Right atrium auricular region (tissue), 2 donors: ENCODE measurements around the gene WDR37. TPM values are rescaled to one million over a fixed set of nuclear protein-coding genes. Genes with fewer than 3 reads are reported as not detected.

ENCODE experiments used
- DNase-seq: peaks from one replicate; pipeline ENCODE4 v3.0.0-alpha.2; 2019; ENCODE audit warnings: low spot score
- H3K27ac ChIP-seq, 2 donors: fragments of 200-600 bp; sonication (generic); 1 replicate in 1 of 2; 2 replicates in 1 of 2; pipeline ENCODE4 v1.5.1; 2016 to 2019
- H3K27me3 ChIP-seq, 2 donors: fragments of 200-600 bp; sonication (generic); one replicate each; pipeline versions ENCODE4 v1.5.1 to v1.6.0; 2017 to 2019
- H3K36me3 ChIP-seq: fragments of 200-600 bp; sonication (generic); one replicate; pipeline ENCODE4 v1.5.1; 2016
- H3K4me1 ChIP-seq, 2 donors: fragments of 200-600 bp; sonication (generic); one replicate each; pipeline versions ENCODE4 v1.5.1 to v1.6.0; 2017 to 2019
- H3K4me3 ChIP-seq, 2 donors: fragments of 200-600 bp; sonication (generic); 1 replicate in 1 of 2; 2 replicates in 1 of 2; pipeline ENCODE4 v1.5.1; 2017 to 2019; ENCODE audit warnings: mild to moderate bottlenecking in 1 of 2, moderate library complexity in 1 of 2
- H3K9me3 ChIP-seq, 2 donors: fragments of 200-600 bp; sonication (generic); one replicate each; pipeline ENCODE4 v1.5.1; 2019
- CTCF ChIP-seq, 2 donors: fragments of 200-600 bp; sonication (generic); IDR thresholded peaks; one replicate each; pipeline ENCODE4 v1.5.1; 2019; ENCODE audit warnings: antibody characterized with exemption in 2 of 2
- total RNA-seq, 2 donors: library from RNA; depleted of rRNA; stranded (reverse); fragments of >200 nt; gene quantifications; one replicate each; pipeline ENCODE4 v1.1.0, GENCODE V29; 2016

Gene WDR37
- total RNA-seq, 2 donors from 2014 or later = 19.4 to 20.2 TPM

GRCh38 chr10:1130226-1130625 lies 74.0 kb downstream of the WDR37 start:
- H3K4me3 ChIP-seq = no peak overlapping the region
- no peaks in the 10 kb centered on the region for H3K9me3 ChIP-seq
- no peak for TF ChIP-seq CTCF (IDR thresholded peaks at IDR 0.05)
- H3K36me3 ChIP-seq = peaks cover 55% of the 10 kb centered on the region
- no peak for DNase-seq
- no peaks in the 10 kb centered on the region for H3K4me1 ChIP-seq
- H3K27me3 ChIP-seq = no peaks in the 10 kb centered on the region
- H3K27ac ChIP-seq = no peak overlapping the region

- H3K4me3 ChIP-seq = no peak overlapping the region
- H3K27ac ChIP-seq = no peak overlapping the region
- TF ChIP-seq CTCF (IDR thresholded peaks at IDR 0.05) = no peak
- H3K4me1 ChIP-seq = no peaks in the 10 kb centered on the region
- DNase-seq = no peak
- no peaks in the 10 kb centered on the region for H3K9me3 ChIP-seq
- peaks cover 48% of the 10 kb centered on the region for H3K36me3 ChIP-seq
- H3K27me3 ChIP-seq = no peaks in the 10 kb centered on the region
Observed at GRCh38 chr10:1130995-1131790, 75.0 kb downstream of the WDR37 start.

- DNase-seq = no peak
Observed at GRCh38 chr10:1132584-1132983, 76.4 kb downstream of the WDR37 start.

GRCh38 chr10:1133495-1134045 lies 77.4 kb downstream of the WDR37 start:
- Histone ChIP-seq H3K4me1 (no peaks in the 10 kb centered on the region), H3K4me3 (no peak overlapping the region), H3K27ac (no peak overlapping the region), H3K27me3 (no peaks in the 10 kb centered on the region), H3K36me3 (peaks cover 38% of the 10 kb centered on the region), H3K9me3 (peaks cover 0 to 3% of the 10 kb centered on the region in 2 donors)
- DNase-seq = no peak
- TF ChIP-seq CTCF (IDR thresholded peaks at IDR 0.05) = no peak

More at GRCh38 chr10:1132584-1132983, 76.4 kb downstream of the WDR37 start:
- Histone ChIP-seq H3K27ac (no peak overlapping the region), H3K36me3 (peaks cover 45% of the 10 kb centered on the region), H3K4me1 (no peaks in the 10 kb centered on the region), H3K4me3 (no peak overlapping the region), H3K9me3 (no peaks in the 10 kb centered on the region), H3K27me3 (no peaks in the 10 kb centered on the region)
- no peak for TF ChIP-seq CTCF (IDR thresholded peaks at IDR 0.05)

- Histone ChIP-seq H3K27me3 (no peaks in the 10 kb centered on the region), H3K36me3 (peaks cover 32% of the 10 kb centered on the region), H3K27ac (no peak overlapping the region), H3K4me3 (no peak overlapping the region), H3K4me1 (no peaks in the 10 kb centered on the region), H3K9me3 (peaks cover 0 to 9% of the 10 kb centered on the region in 2 donors)
- TF ChIP-seq CTCF (IDR thresholded peaks at IDR 0.05) = no peak
- no peak for DNase-seq
Observed at GRCh38 chr10:1134156-1134555, 78.0 kb downstream of the WDR37 start.
